Raji (cell line): ENCODE results near the gene SIK3.

Experiments used
- POLR2A ChIP-seq: IDR thresholded peaks from 2 replicates; pipeline ENCODE4 v1.6.1; 2011; ENCODE audit warnings: low read depth, low read length, control low read depth; ENCODE audit not compliant: insufficient read depth

SIK3 gene

DNA sequence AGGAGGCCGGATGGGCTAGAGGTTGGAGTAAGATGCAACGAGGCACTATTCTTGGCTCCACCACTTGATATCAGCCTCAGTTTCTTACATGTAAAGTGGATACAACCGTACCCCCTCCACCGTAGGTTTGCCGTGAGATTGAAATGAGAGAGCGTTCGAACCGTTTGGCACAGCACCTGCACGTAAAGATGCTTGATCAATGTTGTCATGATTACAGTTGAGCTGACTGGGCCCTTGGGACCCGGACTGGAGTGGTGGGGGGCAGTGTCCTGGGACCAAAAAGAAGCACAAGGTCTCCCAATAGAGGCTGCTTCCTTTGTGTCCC, 264.8 kb downstream of the SIK3 start:
- no peak for TF ChIP-seq POLR2A

DNA sequence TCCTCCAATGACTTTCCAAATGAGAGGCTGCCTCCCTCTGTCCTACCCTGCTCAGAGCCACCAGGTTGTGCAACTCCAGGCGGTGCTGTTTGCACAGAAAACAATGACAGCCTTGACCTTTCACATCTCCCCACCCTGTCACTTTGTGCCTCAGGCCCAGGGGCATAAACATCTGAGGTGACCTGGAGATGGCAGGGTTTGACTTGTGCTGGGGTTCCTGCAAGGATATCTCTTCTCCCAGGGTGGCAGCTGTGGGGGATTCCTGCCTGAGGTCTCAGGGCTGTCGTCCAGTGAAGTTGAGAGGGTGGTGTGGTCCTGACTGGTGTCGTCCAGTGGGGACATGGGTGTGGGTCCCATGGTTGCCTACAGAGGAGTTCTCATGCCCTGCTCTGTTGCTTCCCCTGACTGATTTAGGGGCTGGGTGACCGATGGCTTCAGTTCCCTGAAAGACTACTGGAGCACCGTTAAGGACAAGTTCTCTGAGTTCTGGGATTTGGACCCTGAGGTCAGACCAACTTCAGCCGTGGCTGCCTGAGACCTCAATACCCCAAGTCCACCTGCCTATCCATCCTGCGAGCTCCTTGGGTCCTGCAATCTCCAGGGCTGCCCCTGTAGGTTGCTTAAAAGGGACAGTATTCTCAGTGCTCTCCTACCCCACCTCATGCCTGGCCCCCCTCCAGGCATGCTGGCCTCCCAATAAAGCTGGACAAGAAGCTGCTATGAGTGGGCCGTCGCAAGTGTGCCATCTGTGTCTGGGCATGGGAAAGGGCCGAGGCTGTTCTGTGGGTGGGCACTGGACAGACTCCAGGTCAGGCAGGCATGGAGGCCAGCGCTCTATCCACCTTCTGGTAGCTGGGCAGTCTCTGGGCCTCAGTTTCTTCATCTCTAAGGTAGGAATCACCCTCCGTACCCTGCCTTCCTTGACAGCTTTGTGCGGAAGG, 265.6 kb downstream of the SIK3 start:
- TF ChIP-seq POLR2A, result no peak

DNA sequence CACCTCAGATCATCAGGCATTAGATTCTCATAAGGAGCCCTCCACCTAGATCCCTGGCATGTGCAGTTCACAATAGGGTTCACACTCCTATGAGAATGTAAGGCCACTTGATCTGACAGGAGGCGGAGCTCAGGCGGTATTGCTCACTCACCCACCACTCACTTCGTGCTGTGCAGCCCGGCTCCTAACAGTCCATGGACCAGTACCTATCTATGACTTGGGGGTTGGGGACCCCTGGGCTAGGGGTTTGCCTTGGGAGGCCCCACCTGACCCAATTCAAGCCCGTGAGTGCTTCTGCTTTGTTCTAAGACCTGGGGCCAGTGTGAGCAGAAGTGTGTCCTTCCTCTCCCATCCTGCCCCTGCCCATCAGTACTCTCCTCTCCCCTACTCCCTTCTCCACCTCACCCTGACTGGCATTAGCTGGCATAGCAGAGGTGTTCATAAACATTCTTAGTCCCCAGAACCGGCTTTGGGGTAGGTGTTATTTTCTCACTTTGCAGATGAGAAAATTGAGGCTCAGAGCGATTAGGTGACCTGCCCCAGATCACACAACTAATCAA, 266.4 kb downstream of the SIK3 start:
- no peak for TF ChIP-seq POLR2A

DNA sequence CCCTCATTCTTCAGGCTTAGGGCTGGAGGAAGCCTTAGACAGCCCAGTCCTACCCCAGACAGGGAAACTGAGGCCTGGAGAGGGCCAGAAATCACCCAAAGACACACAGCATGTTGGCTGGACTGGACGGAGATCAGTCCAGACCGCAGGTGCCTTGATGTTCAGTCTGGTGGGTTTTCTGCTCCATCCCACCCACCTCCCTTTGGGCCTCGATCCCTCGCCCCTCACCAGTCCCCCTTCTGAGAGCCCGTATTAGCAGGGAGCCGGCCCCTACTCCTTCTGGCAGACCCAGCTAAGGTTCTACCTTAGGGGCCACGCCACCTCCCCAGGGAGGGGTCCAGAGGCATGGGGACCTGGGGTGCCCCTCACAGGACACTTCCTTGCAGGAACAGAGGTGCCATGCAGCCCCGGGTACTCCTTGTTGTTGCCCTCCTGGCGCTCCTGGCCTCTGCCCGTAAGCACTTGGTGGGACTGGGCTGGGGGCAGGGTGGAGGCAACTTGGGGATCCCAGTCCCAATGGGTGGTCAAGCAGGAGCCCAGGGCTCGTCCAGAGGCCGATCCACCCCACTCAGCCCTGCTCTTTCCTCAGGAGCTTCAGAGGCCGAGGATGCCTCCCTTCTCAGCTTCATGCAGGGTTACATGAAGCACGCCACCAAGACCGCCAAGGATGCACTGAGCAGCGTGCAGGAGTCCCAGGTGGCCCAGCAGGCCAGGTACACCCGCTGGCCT, 267.9 kb downstream of the SIK3 start:
- no peak for TF ChIP-seq POLR2A

DNA sequence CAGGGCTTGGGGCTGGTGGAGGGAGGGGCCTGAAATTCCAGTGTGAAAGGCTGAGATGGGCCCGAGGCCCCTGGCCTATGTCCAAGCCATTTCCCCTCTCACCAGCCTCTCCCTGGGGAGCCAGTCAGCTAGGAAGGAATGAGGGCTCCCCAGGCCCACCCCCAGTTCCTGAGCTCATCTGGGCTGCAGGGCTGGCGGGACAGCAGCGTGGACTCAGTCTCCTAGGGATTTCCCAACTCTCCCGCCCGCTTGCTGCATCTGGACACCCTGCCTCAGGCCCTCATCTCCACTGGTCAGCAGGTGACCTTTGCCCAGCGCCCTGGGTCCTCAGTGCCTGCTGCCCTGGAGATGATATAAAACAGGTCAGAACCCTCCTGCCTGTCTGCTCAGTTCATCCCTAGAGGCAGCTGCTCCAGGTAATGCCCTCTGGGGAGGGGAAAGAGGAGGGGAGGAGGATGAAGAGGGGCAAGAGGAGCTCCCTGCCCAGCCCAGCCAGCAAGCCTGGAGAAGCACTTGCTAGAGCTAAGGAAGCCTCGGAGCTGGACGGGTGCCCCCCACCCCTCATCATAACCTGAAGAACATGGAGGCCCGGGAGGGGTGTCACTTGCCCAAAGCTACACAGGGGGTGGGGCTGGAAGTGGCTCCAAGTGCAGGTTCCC, 268.6 kb downstream of the SIK3 start, which contains the start of gene APOC3:
Gene APOC3 (plus strand): TSS at position 383 of the 659 bp plus-strand sequence. CDS start 676 bp downstream, outside the sequence.
- TF ChIP-seq POLR2A, result no peak

DNA sequence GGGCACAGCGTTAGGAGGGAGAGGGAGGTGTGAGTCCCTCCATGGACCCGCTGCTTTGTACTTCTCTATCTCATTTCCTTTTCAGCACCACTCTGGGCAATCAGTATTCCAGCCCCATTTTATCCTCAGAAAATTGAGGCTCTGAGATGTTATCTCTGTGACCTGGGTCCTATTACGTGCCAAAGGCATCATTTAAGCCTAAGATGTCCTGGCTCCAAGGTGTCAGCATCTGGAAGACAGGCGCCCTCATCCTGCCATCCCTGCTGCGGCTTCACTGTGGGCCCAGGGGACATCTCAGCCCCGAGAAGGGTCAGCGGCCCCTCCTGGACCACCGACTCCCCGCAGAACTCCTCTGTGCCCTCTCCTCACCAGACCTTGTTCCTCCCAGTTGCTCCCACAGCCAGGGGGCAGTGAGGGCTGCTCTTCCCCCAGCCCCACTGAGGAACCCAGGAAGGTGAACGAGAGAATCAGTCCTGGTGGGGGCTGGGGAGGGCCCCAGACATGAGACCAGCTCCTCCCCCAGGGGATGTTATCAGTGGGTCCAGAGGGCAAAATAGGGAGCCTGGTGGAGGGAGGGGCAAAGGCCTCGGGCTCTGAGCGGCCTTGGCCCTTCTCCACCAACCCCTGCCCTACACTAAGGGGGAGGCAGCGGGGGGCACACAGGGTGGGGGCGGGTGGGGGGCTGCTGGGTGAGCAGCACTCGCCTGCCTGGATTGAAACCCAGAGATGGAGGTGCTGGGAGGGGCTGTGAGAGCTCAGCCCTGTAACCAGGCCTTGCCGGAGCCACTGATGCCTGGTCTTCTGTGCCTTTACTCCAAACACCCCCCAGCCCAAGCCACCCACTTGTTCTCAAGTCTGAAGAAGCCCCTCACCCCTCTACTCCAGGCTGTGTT, 269.4 kb downstream of the SIK3 start:
- TF ChIP-seq POLR2A, result no peak

DNA sequence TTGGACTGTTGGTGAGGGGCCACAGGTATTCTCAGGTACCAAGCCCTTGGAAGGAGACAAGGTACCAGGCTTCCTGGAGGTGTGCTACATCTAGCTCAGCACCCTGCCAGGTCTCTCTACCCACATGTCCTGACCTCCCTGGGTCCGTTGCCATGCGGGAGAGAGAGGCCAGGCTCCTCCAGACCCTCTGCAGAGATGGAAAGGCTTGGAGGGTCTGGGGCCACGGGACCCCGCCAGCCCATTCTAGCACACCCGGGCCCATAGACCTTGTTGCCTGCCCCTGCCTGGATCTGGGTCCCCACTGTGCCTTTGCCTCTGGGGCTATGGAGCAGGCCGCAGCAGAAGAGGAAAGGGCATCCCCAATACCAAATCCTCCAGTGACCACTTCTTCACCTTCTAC, 270.8 kb downstream of the SIK3 start:
- no peak for TF ChIP-seq POLR2A

DNA sequence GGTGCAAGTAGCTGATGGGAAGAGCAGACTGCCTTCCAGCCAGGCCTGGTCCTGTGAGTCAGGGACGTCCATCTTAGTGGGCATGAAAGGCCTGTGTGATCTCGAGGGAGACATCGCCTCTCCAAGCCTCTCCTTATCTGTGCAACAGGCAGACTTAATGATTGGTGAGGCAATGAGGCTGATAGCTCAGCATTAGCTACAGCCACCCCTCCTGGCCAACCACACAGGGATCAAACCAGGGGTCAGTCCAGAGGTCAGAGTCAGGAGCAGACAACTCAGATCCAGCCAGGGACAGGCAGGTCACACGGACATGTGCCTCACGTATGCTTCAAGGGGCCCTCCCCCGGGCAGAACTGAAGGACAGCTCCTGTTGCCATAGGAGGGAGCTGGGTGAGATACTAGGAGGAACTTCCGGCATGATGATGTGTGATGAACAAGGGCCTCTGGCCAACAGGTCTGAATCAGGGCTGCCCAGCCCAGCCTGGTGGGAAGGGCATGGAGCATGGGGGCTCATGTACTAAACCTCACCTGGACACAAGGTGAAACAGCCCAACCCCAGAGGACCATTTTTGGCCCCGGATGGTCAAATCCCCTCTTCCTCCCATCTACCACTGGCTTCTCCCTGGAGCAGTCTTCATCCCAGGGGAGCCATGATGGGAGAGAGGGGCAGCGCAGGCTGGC, 271.3 kb downstream of the SIK3 start:
- no peak for TF ChIP-seq POLR2A

DNA sequence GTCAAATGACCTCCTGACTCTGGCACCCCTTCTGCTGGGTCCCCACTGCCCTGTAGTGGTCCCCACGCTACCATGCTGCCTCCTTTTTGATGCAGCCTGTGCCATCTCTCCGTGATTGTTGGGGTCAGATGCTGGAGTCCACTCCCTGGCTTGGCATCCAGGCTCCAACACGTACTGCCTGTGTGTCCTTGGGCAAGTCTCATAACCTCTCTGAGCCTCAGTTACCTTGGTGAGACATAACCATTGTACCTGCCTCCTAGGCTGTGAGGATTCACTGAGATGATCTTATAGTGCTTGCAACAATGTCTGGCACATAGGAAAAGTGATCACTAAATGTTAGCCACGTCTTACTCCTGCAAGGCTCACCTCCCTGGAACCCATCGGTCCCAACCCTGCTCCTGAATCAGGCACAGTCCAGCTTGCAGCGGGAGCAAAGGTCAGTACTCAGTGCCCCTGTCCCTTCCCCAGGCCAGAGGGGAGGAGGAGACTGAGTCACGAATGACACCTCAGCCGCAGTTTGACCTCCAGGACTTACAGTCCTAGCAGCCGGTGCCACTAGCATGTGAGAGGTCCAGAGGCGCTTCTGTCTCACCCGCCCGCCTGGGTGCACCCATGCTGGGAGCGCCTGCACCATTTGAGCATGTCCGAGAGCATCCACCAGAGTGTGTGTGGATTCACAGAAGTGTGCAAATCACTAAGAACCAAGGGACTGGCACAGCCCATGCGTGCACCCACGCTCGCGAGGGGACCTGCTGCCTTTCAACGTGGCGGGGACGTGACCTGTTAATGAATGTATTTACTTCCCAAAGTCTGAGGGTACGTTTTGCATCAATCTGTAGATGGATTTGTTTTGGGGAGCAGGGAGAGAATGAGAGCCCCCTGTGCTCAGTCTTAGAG, 272.1 kb downstream of the SIK3 start:
- TF ChIP-seq POLR2A, result no peak

DNA sequence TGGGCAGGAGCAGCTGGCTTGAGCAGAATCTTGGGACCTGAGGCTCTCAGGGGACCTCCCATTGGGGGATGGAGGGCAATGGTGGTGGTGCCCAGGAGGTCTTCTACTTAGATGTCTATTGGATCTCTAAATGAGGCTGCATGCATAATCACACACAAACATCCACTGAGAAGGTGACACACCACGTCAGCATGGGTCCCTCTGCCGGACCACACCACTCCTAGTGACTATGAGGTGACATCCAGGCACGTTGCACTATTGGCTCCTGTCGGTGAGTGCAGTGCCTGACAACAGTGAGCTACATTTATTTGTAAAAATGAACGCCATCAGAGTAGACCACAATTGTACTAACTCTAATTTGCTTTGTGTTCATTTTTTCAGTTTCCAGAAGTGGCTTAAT, 272.8 kb downstream of the SIK3 start:
- no peak for TF ChIP-seq POLR2A

DNA sequence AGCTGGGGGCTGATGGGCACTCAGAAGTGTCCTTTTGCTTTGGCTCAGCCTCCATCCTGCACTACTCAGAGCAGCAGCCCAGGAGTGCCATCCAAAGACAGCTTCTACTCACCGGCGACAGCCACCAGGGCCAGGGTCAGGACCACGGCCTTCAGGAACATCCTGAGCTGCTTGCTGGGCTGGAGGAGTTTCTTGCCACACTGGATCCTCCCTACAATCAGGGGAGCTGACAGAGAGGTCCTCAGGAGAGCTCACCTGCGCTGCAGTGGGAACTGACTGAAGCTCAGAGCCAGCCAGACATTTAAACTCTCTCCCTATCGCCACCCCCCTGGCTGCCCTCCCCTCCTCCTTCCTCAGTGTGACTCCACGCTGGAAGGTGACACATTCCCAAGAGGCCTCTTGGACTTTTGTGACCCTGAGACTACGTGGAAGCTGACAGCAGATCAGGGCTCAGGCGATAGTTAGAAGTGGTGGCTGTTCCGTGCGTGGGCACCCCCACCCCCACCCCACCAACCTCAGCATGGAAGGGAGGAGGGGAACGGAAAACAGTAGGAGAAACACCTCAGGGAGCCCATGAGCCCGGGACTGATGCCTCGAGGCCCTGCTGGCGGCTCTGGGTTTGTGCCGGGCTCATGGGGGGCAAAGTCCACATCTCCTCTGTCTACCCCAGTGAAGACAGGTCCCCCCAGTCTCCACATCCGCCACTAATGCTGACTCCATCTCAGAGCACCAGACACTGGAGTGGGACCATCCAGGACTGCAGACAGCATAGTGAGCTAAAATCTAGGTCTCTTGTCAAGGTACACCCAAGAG, 275.0 kb downstream of the SIK3 start, which contains the start of gene APOA4:
Gene APOA4 (minus strand): TSS at position 274 of the 813 bp plus-strand sequence. CDS start 113 bp downstream, at position 161.
- no peak for TF ChIP-seq POLR2A

DNA sequence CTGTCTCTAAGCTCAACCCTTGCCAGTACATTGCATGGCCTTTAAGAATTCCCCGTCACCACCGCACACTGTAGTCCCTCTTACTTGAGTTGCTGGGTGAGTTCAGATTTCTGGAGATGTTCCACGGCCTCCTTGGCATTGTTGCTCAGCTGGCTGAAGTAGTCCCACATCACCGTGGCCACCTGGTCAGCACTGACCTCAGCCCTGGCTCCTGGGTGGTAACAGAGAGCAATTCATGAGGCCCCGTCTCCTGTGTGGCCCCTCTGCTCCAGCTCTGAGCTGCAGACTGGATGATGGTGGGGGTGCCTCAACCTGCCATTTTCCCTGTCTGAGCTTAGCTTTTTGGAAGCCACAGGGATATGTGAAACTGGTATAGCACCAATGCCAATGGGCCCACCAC, 275.7 kb downstream of the SIK3 start:
- TF ChIP-seq POLR2A, result no peak
